Measurements from ENCODE around the gene AMELX.

AMELX gene

GRCh38 chrX:11328134-11328533, 34.9 kb downstream of the AMELX start:
- TF ChIP-seq CTCF (IDR thresholded peaks at IDR 0.05; ENCODE audit: low read depth, low read length), result no peak
- no peak overlapping the region for H3K4me3 ChIP-seq (ENCODE audit: low read depth, low read length)

- no peak overlapping the region for H3K4me3 ChIP-seq (ENCODE audit: low read depth, low read length)
- TF ChIP-seq CTCF (IDR thresholded peaks at IDR 0.05; ENCODE audit: low read depth, low read length), result no peak
These were observed 35.8 kb downstream of the AMELX start for GRCh38 chrX:11329021-11329420.

- TF ChIP-seq CTCF (IDR thresholded peaks at IDR 0.05; ENCODE audit: low read depth, low read length), result no peak
- H3K4me3 ChIP-seq (ENCODE audit: low read depth, low read length), result no peak overlapping the region
These were observed 38.6 kb downstream of the AMELX start for GRCh38 chrX:11331788-11332187.

GRCh38 chrX:11334165-11334564, 41.0 kb downstream of the AMELX start:
- TF ChIP-seq CTCF (IDR thresholded peaks at IDR 0.05; ENCODE audit: low read depth, low read length), result no peak
- no peak overlapping the region for H3K4me3 ChIP-seq (ENCODE audit: low read depth, low read length)

- no peak overlapping the region for H3K4me3 ChIP-seq (ENCODE audit: low read depth, low read length)
- TF ChIP-seq CTCF (IDR thresholded peaks at IDR 0.05; ENCODE audit: low read depth, low read length), result no peak
These were observed 43.0 kb downstream of the AMELX start for GRCh38 chrX:11336201-11336600.

- no peak overlapping the region for H3K4me3 ChIP-seq (ENCODE audit: low read depth, low read length)
- TF ChIP-seq CTCF (IDR thresholded peaks at IDR 0.05; ENCODE audit: low read depth, low read length), result no peak
These were observed 44.2 kb downstream of the AMELX start for GRCh38 chrX:11337292-11338009.

GRCh38 chrX:11341274-11342201, 48.3 kb downstream of the AMELX start:
- no peak overlapping the region for H3K4me3 ChIP-seq (ENCODE audit: low read depth, low read length)
- TF ChIP-seq CTCF (IDR thresholded peaks at IDR 0.05; ENCODE audit: low read depth, low read length), result no peak

Data from WI38 (cell line).